Uterus (tissue), 4 donors: ENCODE results near the gene TMEM170A. TPM values are rescaled to one million over a fixed set of nuclear protein-coding genes. Genes with fewer than 3 reads are reported as not detected.
"Not testable (repeated sequence)": the region's sequence is repeated elsewhere in the genome, so short reads cannot be mapped to it uniquely, and the experiment has no call there.

Experiments
- DNase-seq, 2 donors: peaks; one replicate each; pipeline ENCODE4 v3.0.0-alpha.2; 2019 to 2020
- H3K27ac ChIP-seq, 2 donors: fragments of 200-600 bp; sonication (generic); 1 replicate in 1 of 2; 2 replicates in 1 of 2; pipeline ENCODE4 v1.5.1; 2016 to 2018
- H3K27me3 ChIP-seq, 2 donors: fragments of 200-600 bp; sonication (generic); one replicate each; pipeline ENCODE4 v1.5.1; 2018 to 2019; ENCODE audit warnings: control low read depth in 1 of 2
- H3K36me3 ChIP-seq, 2 donors: fragments of 200-600 bp; sonication (generic); one replicate each; pipeline ENCODE4 v1.5.1; 2019; ENCODE audit warnings: control low read depth in 1 of 2
- H3K4me1 ChIP-seq, 2 donors: fragments of 200-600 bp; sonication (generic); one replicate each; pipeline ENCODE4 v1.5.1; 2018 to 2019; ENCODE audit warnings: control low read depth in 1 of 2
- H3K4me3 ChIP-seq, 2 donors: fragments of 200-600 bp; sonication (generic); 1 replicate in 1 of 2; 2 replicates in 1 of 2; pipeline ENCODE4 v1.5.1; 2018 to 2019; ENCODE audit warnings: mild to moderate bottlenecking in 1 of 2
- H3K9me3 ChIP-seq, 2 donors: fragments of 200-600 bp; sonication (generic); one replicate each; pipeline ENCODE4 v1.5.1; 2019; ENCODE audit warnings: control low read depth in 1 of 2
- POLR2A ChIP-seq, 2 donors: fragments of 450-650 bp; IDR thresholded peaks; one replicate each; pipeline ENCODE4 v1.6.1; 2016; ENCODE audit warnings: antibody characterized with exemption in 2 of 2, mild to moderate bottlenecking in 1 of 2, moderate library complexity in 1 of 2
- intact Hi-C: fragments of 100-400 bp; cut with DNase I; formaldehyde crosslinking; loops from one replicate; pipeline ENCODE4 v1.15.1; 2023; ENCODE audit warnings: low total_unique reads
- total RNA-seq, 4 donors: library from RNA; depleted of rRNA in 3 of 4; stranded (reverse); fragments of >200 nt in 3 of 4; gene quantifications; one replicate each; pipeline versions ENCODE4 v1.1.0 to v1.2.4, GENCODE V29; 2014 to 2023
- TF ChIP-seq, protein P1 (sequence below), 4 experiments: fragments of 200-600 bp in 2 of 4; fragments of 450-650 bp in 2 of 4; sonication (generic) in 2 of 4; IDR thresholded peaks; one replicate each; pipeline ENCODE4 v1.5.1; 2016 to 2019; ENCODE audit warnings: antibody characterized with exemption in 4 of 4, mild to moderate bottlenecking in 2 of 4, moderate library complexity in 1 of 4
- donor health status: DM: yes; HTN: yes; CAD: no.

Gene TMEM170A
- total RNA-seq, 4 donors from 2014 or later: 10.0 to 69.5 (median 21.4) TPM

DNA sequence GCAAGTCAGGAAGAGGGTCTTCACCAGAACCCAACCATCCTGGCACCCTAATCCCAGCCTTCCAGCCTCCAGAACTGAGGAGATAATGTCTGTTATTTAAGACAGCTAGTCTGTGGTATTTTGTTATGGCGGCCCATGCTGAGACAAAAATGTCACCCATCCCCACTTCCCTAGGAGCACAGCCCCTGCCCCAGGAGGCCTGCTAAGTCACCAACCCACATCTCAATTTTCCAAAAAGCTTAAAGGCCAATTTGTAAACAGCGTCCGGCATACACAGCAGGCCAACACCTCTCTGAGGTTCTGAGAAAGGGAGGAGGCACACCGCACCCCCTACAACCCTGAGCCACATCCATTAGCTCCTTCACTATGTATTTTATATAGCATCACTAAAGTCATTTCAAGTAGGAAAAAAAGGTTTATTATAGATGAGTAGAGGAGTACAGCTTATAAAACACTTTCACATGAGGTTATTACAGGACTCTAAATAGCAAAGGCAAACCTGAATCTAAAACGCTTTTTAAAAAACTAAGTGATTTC, 6.9 kb downstream of the TMEM170A start:
- Histone ChIP-seq H3K36me3 (no peaks in the 10 kb centered on the region), H3K4me3 (no peak overlapping the region), H3K4me1 (no peaks in the 10 kb centered on the region), H3K9me3 (no peaks in the 10 kb centered on the region), H3K27ac (no peak overlapping the region), H3K27me3 (no peaks in the 10 kb centered on the region)
- intact Hi-C loops: no loop called here
- TF ChIP-seq, protein P1, sequence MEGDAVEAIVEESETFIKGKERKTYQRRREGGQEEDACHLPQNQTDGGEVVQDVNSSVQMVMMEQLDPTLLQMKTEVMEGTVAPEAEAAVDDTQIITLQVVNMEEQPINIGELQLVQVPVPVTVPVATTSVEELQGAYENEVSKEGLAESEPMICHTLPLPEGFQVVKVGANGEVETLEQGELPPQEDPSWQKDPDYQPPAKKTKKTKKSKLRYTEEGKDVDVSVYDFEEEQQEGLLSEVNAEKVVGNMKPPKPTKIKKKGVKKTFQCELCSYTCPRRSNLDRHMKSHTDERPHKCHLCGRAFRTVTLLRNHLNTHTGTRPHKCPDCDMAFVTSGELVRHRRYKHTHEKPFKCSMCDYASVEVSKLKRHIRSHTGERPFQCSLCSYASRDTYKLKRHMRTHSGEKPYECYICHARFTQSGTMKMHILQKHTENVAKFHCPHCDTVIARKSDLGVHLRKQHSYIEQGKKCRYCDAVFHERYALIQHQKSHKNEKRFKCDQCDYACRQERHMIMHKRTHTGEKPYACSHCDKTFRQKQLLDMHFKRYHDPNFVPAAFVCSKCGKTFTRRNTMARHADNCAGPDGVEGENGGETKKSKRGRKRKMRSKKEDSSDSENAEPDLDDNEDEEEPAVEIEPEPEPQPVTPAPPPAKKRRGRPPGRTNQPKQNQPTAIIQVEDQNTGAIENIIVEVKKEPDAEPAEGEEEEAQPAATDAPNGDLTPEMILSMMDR (IDR thresholded peaks at IDR 0.05): no peak
- TF ChIP-seq POLR2A (IDR thresholded peaks at IDR 0.05): no peak
- DNase-seq: no peak

DNA sequence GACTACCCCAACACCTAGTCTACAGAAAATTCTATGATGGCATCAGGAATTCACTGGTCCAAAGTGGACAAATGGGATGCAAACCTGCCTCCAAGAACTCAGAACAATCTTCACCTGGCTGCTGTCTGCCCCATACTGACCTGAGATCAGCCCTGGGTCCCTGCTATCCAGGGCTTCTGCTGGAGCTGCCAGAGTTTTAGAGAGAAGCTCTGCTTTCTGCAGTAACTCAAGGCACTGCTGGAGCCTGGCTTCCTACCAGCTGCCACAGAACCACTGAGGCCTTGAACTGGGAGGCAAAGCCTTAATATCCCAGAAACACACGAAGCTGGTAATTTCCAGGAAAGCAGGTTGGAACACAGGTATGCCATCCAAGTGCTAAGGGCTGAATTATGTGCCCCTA, 7.5 kb downstream of the TMEM170A start:
- Histone ChIP-seq H3K9me3 (no peaks in the 10 kb centered on the region), H3K27ac (no peak overlapping the region), H3K36me3 (no peaks in the 10 kb centered on the region), H3K27me3 (no peaks in the 10 kb centered on the region), H3K4me3 (no peak overlapping the region), H3K4me1 (no peaks in the 10 kb centered on the region)
- intact Hi-C loops: no loop called here
- TF ChIP-seq, protein P1 (IDR thresholded peaks at IDR 0.05): no peak
- TF ChIP-seq POLR2A (IDR thresholded peaks at IDR 0.05): no peak
- DNase-seq: no peak

DNA sequence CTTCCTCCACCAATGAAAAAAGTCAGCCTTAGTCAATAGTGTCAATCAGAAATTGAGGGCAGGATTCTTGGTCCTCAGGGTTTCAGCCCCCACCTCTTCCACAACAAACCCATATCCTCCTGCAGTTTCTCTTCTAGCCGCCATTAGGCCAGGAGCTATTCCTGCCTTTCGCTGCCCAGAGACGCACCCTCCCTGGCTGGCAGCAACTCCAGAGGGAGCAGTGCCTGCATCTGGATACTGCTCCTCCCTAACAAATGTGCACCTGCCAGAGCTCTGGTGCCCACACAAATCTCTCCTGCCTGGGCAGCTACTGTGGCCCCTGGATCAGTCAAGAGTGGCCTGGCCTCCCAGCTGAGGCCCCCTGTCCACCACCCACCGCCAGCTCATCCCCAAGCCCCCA, 8.0 kb downstream of the TMEM170A start:
- DNase-seq: not testable (repeated sequence)

DNA sequence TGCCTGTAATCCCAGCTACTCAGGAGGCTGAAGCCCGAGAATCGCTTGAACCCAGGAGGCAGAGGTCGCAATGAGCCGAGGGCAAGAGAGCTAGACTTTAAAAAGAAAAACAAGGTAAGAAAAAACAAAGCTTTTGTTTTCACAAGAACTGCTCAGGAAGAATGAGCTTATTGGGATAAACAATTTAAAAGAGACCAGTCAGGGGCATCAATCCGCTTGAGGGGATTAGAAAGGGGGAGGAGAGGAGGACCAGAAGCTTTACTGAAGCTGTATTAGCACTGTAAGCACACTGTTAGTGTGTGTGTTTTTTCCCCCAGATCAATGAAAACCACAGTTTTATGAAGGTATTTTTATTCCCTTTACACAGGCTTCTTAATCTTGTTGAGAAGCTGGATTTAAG, 8.8 kb downstream of the TMEM170A start:
- no peak for TF ChIP-seq POLR2A (IDR thresholded peaks at IDR 0.05)
- TF ChIP-seq, protein P1 (IDR thresholded peaks at IDR 0.05): no peak
- intact Hi-C loops: no loop called here
- no peaks in the 10 kb centered on the region for H3K27me3 ChIP-seq

More for the DNA sequence above, 8.0 kb downstream of the TMEM170A start:
- intact Hi-C loops, H3K27ac ChIP-seq, H3K27me3 ChIP-seq, H3K36me3 ChIP-seq, H3K4me1 ChIP-seq, H3K4me3 ChIP-seq, H3K9me3 ChIP-seq: not testable (repeated sequence)

DNA sequence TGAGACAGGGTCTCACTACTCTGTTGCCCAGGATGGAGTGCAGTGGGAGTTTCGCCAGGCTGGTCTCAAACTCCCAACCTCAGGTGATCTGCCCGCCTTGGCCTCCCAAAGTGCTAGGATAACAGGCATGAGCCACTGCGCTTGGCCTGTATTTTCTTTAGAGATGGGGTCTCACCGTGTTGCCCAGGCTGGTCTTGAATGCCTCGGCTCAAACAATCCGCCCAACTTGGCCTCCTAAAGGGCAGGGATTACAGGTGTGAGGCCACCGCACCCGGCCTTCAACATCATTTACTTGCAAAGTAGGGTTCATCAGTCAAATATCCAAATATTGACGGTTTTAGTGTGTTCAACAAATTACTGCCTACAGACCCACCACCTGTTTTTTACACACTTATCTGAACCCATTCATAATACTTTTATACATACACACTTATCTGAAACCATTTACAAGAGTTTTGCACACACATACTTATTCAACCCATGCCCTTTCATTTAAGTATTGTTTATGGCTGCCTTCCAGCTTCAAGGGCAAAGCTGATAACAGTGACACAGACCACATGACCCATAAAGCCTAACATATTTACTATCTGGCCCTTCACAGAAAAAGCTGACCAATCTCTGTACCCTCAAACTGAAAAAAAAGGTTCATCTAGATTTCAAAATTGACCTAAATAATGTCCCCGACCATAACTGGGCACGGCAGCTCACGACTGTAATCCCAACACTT, 11.9 kb downstream of the TMEM170A start:
- no peaks in the 10 kb centered on the region for H3K27me3 ChIP-seq
- H3K9me3 ChIP-seq: no peaks in the 10 kb centered on the region
- intact Hi-C loops: no loop called here
- no peak overlapping the region for H3K27ac ChIP-seq
- H3K36me3 ChIP-seq: no peaks in the 10 kb centered on the region
- no peak for DNase-seq
- H3K4me1 ChIP-seq: no peaks in the 10 kb centered on the region
- H3K4me3 ChIP-seq: no peak overlapping the region
- TF ChIP-seq, protein P1 (IDR thresholded peaks at IDR 0.05): no peak
- TF ChIP-seq POLR2A (IDR thresholded peaks at IDR 0.05): no peak

More for the DNA sequence above, 8.8 kb downstream of the TMEM170A start:
- Histone ChIP-seq H3K36me3 (no peaks in the 10 kb centered on the region), H3K27ac (no peak overlapping the region), H3K4me3 (no peak overlapping the region), H3K9me3 (no peaks in the 10 kb centered on the region), H3K4me1 (no peaks in the 10 kb centered on the region)
- DNase-seq: no peak
